Body of pancreas (tissue), 4 donors: ENCODE measurements around the gene HOXB5.

ENCODE experiments used
- CTCF ChIP-seq, 7 experiments: fragments of 450-650 bp in 4 of 7; fragments of 200-600 bp in 3 of 7; sonication (generic) in 3 of 7; IDR thresholded peaks; one replicate each; pipeline ENCODE4 v1.5.1; 2016 to 2019; ENCODE audit warnings: antibody characterized with exemption in 7 of 7
- POLR2A ChIP-seq, 3 donors: fragments of 450-650 bp; IDR thresholded peaks; one replicate each; pipeline ENCODE4 v1.6.1; 2016; ENCODE audit warnings: antibody characterized with exemption in 3 of 3, mild to moderate bottlenecking in 2 of 3

- TF ChIP-seq CTCF (IDR thresholded peaks at IDR 0.05) (no peak), POLR2A (IDR thresholded peaks at IDR 0.05) (no peak)
Observed at GRCh38 chr17:48601207-48601538, 7.6 kb upstream of the HOXB5 start.
